ENCODE data around the gene RTL9. TPM values are rescaled to one million over a fixed set of nuclear protein-coding genes. Genes with fewer than 3 reads are reported as not detected.

Gene RTL9
- total RNA-seq, 4 donors from 2014 or later = 0.17 to 0.49 (median 0.30) TPM

GRCh38 chrX:110391086-110391485 lies 32.4 kb downstream of the RTL9 start:
- TF ChIP-seq CTCF (IDR thresholded peaks at IDR 0.05; ENCODE audit: low read depth) = no peak

- TF ChIP-seq CTCF (IDR thresholded peaks at IDR 0.05; ENCODE audit: low read depth) = no peak
Measured at GRCh38 chrX:110394651-110395050, 36.0 kb downstream of the RTL9 start.

- no peak for TF ChIP-seq CTCF (IDR thresholded peaks at IDR 0.05; ENCODE audit: low read depth)
Measured at GRCh38 chrX:110395877-110396276, 37.2 kb downstream of the RTL9 start.

GRCh38 chrX:110396735-110397134 lies 38.1 kb downstream of the RTL9 start:
- no peak for TF ChIP-seq CTCF (IDR thresholded peaks at IDR 0.05; ENCODE audit: low read depth)

GRCh38 chrX:110397339-110397738 lies 38.7 kb downstream of the RTL9 start:
- TF ChIP-seq CTCF (IDR thresholded peaks at IDR 0.05; ENCODE audit: low read depth) = no peak

- TF ChIP-seq CTCF (IDR thresholded peaks at IDR 0.05; ENCODE audit: low read depth) = no peak
Measured at GRCh38 chrX:110397904-110398303, 39.3 kb downstream of the RTL9 start.

- TF ChIP-seq CTCF (IDR thresholded peaks at IDR 0.05; ENCODE audit: low read depth) = no peak
Measured at GRCh38 chrX:110399497-110399896, 40.8 kb downstream of the RTL9 start.
